ENCODE data around the gene RARRES2. TPM values are rescaled to one million over a fixed set of nuclear protein-coding genes. Genes with fewer than 3 reads are reported as not detected.
A peak's percentile ranks its signal among the peaks of the same experiment; 100 is the strongest.

RARRES2 gene
- total and polyA plus RNA-seq, 2 of the 13 experiments (the other 11 are each of a cell fraction or from before 2014, with no cell fraction given): 134 to 172 TPM

DNA sequence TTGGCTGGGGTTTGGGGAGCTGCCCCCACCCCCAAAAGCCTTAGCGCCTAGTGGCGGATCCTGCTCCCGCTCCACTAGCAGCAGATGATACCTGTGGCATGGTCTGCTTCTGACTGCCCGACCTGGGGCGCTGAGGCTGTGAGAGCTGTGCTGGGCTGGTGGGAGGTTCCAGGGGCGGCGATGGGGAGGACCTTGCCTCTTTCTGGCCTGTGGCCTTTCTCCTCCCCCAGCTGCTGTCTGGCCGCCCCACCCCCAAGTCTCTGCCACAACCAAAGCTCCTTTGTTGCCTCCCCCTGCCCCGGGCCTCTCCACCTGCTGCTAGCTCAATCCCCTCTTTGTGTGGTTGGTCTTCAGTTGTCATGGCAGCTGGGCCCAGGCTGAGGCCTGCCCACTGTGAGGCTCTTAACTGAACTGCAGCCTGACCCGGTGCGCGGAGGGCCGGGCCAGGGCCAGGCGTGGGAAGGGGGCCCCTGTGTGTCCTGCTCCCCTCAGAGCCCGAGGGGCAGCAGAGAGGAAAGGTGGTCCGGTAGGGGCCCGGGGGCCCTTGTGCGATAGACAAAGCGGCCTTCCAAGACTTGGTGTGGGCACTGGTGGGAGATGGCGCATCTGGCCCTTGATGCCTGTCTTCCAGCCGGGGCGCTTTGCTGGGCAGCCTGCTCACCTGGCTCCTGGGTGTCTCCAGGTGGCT is 42.4 kb upstream of the RARRES2 start (continued):
- no peak for TF ChIP-seq ZNF616 (CRISPR knock-in tag; IDR thresholded peaks at IDR 0.05; ENCODE audit: low read depth)
- TF ChIP-seq BRF2 (CRISPR knock-in tag; IDR thresholded peaks at IDR 0.05): no peak

DNA sequence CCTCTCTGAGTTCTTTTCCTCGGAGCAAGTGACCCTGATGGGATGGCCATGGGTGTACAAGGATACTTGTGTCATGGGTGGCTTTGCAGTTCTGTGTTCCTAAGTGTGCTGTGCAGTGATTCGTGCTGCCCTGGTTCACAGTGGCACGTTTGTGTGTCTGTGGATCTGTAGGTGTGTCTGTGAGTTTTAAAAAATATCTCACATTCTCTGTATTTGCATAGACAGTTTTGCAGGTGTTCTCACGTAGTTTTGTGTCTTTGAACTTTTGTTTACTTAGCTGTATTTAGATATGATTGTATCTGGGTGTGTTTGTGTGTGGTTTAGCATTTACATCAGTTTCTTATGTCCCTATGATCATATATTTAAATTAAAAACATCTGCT is 41.4 kb upstream of the RARRES2 start:
- H3K9me3 ChIP-seq (ENCODE audit: low read length): no peaks in the 10 kb centered on the region
- peaks cover 47% of the 10 kb centered on the region for H3K79me2 ChIP-seq (ENCODE audit: insufficient read depth, low read length)
- ChIA-PET CTCF (ENCODE audit: low intra/inter-chr PET ratio, low total read pairs) (no interaction called here), POLR2A (interaction anchor here (1.1 to 8.7 kb wide), 4 partner anchors 14 to 40 kb away, joined by 3 to 181 read pairs (median 76); partner anchors contain the start of genes RARRES2 and REPIN1)
- H3K4me3 ChIP-seq (replicated peaks in 1 of 3; ENCODE audit: insufficient read depth in 1 of 3, low read depth in 2 of 3, low read length in 3 of 3): peak overlapping the region in 2 of 3 experiments; percentile 28 to 56; a peak in 3 of 6 replicates
- peaks cover 83% of the 10 kb centered on the region for H3K4me1 ChIP-seq (ENCODE audit: insufficient read depth, low read length)
- H3K27me3 ChIP-seq (ENCODE audit: control insufficient read depth in 1 of 2, insufficient read depth in 2 of 2, low read length in 2 of 2): no peaks in the 10 kb centered on the region
- DNase-seq (ENCODE audit: low spot score): no peak
- peak overlapping the region; percentile 63 for H3K9ac ChIP-seq (ENCODE audit: insufficient read depth, low read depth, low read length)
- no TSS peak for BruUV-seq (replicated peaks)
- H4K20me1 ChIP-seq (ENCODE audit: insufficient read depth, low read length): peaks cover 3% of the 10 kb centered on the region; the same call in 1 of the 2 replicates
- no peak overlapping the region for H2AFZ ChIP-seq (ENCODE audit: low read length)
- ATAC-seq: no peak
- peak overlapping the region; percentile 81 for H3K4me2 ChIP-seq (ENCODE audit: low read depth, low read length)
- intact Hi-C loops (cut with micrococcal nuclease; ENCODE audit: unreplicated experiment) (loop anchor here (1.0 kb wide), 1 partner anchor 28 kb away; no protein-coding TSS in a partner anchor), in situ Hi-C loops (cut with HindIII; ENCODE audit: extremely low pct_ligation_motif_present, low pct_unique_long_range_greater_than_20kb) (no loop called here)
- no peak for FAIRE-seq
- WGBS (ENCODE audit: low lambda C conversion rate): 3% methylated on average over 4 of the region's 4 CpGs
- H3K36me3 ChIP-seq (replicated peaks in 1 of 2; ENCODE audit: control insufficient read depth in 1 of 2, insufficient read depth in 2 of 2, low read length in 2 of 2): no peaks in the 10 kb centered on the region
- peak overlapping the region; percentile 94 for H3K27ac ChIP-seq (ENCODE audit: extremely low read length, insufficient read depth, low read length)
- peak; percentile 72 for TF ChIP-seq GFI1 (CRISPR knock-in tag; IDR thresholded peaks at IDR 0.05; ENCODE audit: borderline replicate concordance)
- TF ChIP-seq GATAD2A (CRISPR knock-in tag; IDR thresholded peaks at IDR 0.05): 0 out of 2 replicates have a peak, but pooled peaks have one; percentile 17
- 0 out of 2 replicates have a peak, but pooled peaks have one; percentile 45 for TF ChIP-seq FOXA1 (IDR thresholded peaks at IDR 0.05)
- TF ChIP-seq FOXA1 (CRISPR knock-in tag; IDR thresholded peaks at IDR 0.05): no peak
- TF ChIP-seq ZNF367 (CRISPR knock-in tag; IDR thresholded peaks at IDR 0.05; ENCODE audit: borderline replicate concordance): no peak
- no peak for TF ChIP-seq ZNF562 (CRISPR knock-in tag; IDR thresholded peaks at IDR 0.05; ENCODE audit: borderline replicate concordance)
- TF ChIP-seq MYC (CRISPR knock-in tag; IDR thresholded peaks at IDR 0.05; ENCODE audit: borderline replicate concordance): no peak
- 0 out of 2 replicates have a peak, but pooled peaks have one; percentile 7 for TF ChIP-seq PHF21A (CRISPR knock-in tag; IDR thresholded peaks at IDR 0.05)
- 0 out of 2 replicates have a peak, but pooled peaks have one; percentile 12 for TF ChIP-seq KMT2A (CRISPR knock-in tag; IDR thresholded peaks at IDR 0.05)
- TF ChIP-seq, protein P1, sequence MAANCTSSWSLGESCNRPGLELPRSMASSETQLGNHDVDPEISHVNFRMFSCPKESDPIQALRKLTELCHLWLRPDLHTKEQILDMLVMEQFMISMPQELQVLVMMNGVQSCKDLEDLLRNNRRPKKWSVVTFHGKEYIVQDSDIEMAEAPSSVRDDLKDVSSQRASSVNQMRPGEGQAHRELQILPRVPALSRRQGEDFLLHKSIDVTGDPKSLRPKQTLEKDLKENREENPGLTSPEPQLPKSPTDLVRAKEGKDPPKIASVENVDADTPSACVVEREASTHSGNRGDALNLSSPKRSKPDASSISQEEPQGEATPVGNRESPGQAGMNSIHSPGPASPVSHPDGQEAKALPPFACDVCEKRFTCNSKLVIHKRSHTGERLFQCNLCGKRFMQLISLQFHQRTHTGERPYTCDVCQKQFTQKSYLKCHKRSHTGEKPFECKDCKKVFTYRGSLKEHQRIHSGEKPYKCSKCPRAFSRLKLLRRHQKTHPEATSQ (CRISPR knock-in tag; IDR thresholded peaks at IDR 0.05; ENCODE audit: borderline replicate concordance): 0 out of 2 replicates have a peak, but pooled peaks have one; percentile 40
- 0 out of 2 replicates have a peak, but pooled peaks have one; percentile 24 for TF ChIP-seq NCOA1 (CRISPR knock-in tag; IDR thresholded peaks at IDR 0.05)
- peak; percentile 25; the same call in 1 of the 2 replicates for TF ChIP-seq TCF7 (IDR thresholded peaks at IDR 0.05; ENCODE audit: low read depth)
- 0 out of 2 replicates have a peak, but pooled peaks have one; percentile 34 for TF ChIP-seq TAF1 (CRISPR knock-in tag; IDR thresholded peaks at IDR 0.05)
- 0 out of 2 replicates have a peak, but pooled peaks have one; percentile 20 for TF ChIP-seq RARA (CRISPR knock-in tag; IDR thresholded peaks at IDR 0.05)

Measured in HepG2 (cell line).